Sigmoid colon (tissue), 4 donors: ENCODE measurements around the gene KLK7.

ENCODE experiments used
- EP300 ChIP-seq, 4 donors: sonication (generic); formaldehyde crosslinking; IDR thresholded peaks; one replicate each; pipeline ENCODE4 v1.6.1; 2017; ENCODE audit warnings: antibody characterized with exemption in 4 of 4
- POLR2A ChIP-seq, 2 donors: fragments of 450-650 bp; IDR thresholded peaks; one replicate each; pipeline ENCODE4 v1.6.1; 2016; ENCODE audit warnings: antibody characterized with exemption in 2 of 2, mild to moderate bottlenecking in 2 of 2, moderate library complexity in 2 of 2

GRCh38 chr19:51002542-51003311 lies 19.0 kb upstream of the KLK7 start:
- TF ChIP-seq POLR2A (IDR thresholded peaks at IDR 0.05) (no peak), EP300 (IDR thresholded peaks at IDR 0.05) (no peak)
